ENCODE data around the gene PCSK6.
A peak's percentile ranks its signal among the peaks of the same experiment; 100 is the strongest.

Gene PCSK6

GRCh38 chr15:101355678-101356464 is 133.6 kb downstream of the PCSK6 start:
- H3K4me3 ChIP-seq (replicated peaks in 1 of 2; ENCODE audit: low read depth in 2 of 2, low read length in 2 of 2), result no peak overlapping the region
- TF ChIP-seq, protein P1, sequence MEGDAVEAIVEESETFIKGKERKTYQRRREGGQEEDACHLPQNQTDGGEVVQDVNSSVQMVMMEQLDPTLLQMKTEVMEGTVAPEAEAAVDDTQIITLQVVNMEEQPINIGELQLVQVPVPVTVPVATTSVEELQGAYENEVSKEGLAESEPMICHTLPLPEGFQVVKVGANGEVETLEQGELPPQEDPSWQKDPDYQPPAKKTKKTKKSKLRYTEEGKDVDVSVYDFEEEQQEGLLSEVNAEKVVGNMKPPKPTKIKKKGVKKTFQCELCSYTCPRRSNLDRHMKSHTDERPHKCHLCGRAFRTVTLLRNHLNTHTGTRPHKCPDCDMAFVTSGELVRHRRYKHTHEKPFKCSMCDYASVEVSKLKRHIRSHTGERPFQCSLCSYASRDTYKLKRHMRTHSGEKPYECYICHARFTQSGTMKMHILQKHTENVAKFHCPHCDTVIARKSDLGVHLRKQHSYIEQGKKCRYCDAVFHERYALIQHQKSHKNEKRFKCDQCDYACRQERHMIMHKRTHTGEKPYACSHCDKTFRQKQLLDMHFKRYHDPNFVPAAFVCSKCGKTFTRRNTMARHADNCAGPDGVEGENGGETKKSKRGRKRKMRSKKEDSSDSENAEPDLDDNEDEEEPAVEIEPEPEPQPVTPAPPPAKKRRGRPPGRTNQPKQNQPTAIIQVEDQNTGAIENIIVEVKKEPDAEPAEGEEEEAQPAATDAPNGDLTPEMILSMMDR (IDR thresholded peaks at IDR 0.05; ENCODE audit: low read depth, low read length), result no peak
- DNase-seq (ENCODE audit: low read depth in 2 of 2), result no peak

DNA sequence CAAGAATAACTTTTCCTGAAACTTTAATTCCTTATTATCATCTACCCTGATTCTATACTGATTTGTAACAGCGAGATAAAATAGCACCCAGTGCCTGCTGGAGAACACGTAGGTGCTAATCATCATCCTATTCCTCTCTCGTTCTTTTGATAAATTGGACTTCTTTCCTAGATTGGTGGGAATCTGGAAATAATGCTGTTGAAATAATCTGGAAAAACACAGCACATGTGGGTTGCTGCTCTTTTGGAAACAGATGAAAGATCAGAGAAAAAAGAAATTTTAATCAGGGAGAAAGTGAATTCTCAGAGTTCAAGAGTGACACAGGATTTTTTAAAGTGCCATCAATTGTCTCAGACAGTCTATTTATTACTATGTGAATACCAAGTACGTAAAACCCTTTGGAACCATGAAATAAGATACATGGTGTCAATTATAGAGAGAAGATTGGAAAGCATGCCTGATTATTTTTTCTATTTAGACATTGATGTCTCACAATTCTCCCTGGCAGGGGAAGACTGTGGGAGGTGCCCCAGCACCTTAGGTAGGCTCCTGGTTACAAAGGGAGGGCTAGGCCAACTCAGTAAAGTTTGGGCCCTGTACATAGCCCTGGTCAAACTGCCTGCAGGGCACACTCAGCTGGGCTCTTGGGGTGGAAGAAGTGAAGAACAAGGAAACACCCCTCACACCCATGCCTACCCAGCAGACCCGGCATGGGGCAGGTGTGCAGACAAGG is 134.4 kb downstream of the PCSK6 start:
- H3K4me3 ChIP-seq (replicated peaks in 1 of 2; ENCODE audit: low read depth in 2 of 2, low read length in 2 of 2), result no peak overlapping the region
- no peak for DNase-seq (ENCODE audit: low read depth in 2 of 2)
- TF ChIP-seq, protein P1 (IDR thresholded peaks at IDR 0.05; ENCODE audit: low read depth, low read length), result no peak

- TF ChIP-seq, protein P1 (IDR thresholded peaks at IDR 0.05; ENCODE audit: low read depth, low read length), result no peak
- no peak for DNase-seq (ENCODE audit: low read depth in 2 of 2)
- H3K4me3 ChIP-seq (replicated peaks in 1 of 2; ENCODE audit: low read depth in 2 of 2, low read length in 2 of 2), result no peak overlapping the region
These were observed 136.3 kb downstream of the PCSK6 start for GRCh38 chr15:101353240-101353639.

DNA sequence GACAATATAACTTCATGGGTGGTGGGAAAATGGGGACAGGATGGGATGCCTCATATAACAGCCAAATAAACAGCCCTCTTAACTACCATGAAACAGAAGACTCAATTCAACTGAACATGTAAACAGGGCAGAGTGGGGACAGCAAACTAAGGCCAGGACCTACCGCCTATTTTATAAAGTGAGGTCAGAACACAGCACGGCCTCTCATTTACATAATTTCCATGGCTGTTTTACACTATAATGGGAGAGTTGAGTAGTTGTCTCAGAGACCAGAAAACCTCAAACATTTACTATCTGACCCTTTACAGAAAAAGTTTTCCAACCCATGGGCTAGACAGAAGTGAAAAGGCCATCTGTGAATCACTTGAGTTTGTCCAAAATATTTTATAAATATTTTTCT is 137.8 kb downstream of the PCSK6 start:
- TF ChIP-seq, protein P1 (IDR thresholded peaks at IDR 0.05; ENCODE audit: low read depth, low read length), result no peak
- H3K4me3 ChIP-seq (replicated peaks in 1 of 2; ENCODE audit: low read depth in 2 of 2, low read length in 2 of 2), result no peak overlapping the region
- no peak for DNase-seq (ENCODE audit: low read depth in 2 of 2)

DNA sequence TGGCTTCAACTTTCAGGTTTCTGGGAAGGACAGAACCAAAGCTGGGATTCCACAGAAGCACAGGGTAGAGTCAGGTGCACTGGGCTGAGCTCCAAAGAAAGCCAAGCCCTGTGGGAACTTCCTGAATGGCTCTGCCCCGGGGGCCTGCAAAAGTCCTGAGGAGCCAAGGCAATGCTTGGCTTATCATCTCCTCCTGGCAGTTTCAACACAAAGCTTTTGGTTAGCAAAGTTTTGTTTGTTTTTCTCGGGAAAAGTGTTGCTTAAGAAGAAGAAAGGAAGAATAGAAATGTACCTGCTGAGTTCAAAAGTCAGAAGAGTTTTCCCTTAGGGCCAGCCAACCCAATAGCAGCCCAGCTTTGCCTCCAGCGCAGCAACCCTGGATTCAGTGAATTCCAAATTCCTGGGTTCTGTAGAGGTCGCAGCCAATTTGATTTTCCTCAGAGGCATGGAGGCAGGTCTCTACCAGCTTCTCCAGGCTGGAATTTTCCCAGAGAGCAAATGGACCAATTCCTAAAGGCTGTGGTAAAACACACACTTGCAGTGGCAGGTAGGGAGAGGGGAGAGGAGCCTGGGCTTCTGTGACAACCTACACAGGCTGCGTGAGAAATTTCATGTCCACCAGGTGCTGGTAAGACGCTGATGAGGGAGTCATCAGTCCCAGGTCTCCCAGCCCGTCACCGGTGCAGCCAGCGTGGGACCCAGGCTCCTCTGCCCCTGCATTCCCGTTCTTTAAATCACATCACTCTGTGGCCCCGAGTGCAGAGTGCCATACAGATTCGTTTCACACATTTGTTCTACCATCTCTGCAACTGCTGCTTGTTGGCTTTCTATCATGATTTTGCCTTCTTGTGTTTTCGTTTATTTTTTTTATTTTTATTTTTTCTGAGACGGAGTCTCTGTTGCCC is 140.2 kb downstream of the PCSK6 start:
- TF ChIP-seq, protein P1 (IDR thresholded peaks at IDR 0.05; ENCODE audit: low read depth, low read length), result no peak
- H3K4me3 ChIP-seq (replicated peaks in 1 of 2; ENCODE audit: low read depth in 2 of 2, low read length in 2 of 2), result no peak overlapping the region
- peak in 1 of 2 donors; percentile 41 for DNase-seq (ENCODE audit: low read depth in 2 of 2)

- H3K4me3 ChIP-seq (replicated peaks in 1 of 2; ENCODE audit: low read depth in 2 of 2, low read length in 2 of 2), result no peak overlapping the region
- DNase-seq (ENCODE audit: low read depth in 2 of 2), result no peak
- TF ChIP-seq, protein P1 (IDR thresholded peaks at IDR 0.05; ENCODE audit: low read depth, low read length), result no peak
These were observed 140.9 kb downstream of the PCSK6 start for GRCh38 chr15:101348643-101349042.

All from cardiac fibroblast (primary cell).